NCI-H2107 treated with DMSO at 0.1 percent for 48 hours (cell line): ENCODE measurements around the gene SLC17A9.

Source experiments
- DNase-seq: peaks from one replicate; lab custom pipeline; 2025; ENCODE audit not compliant: unreplicated experiment; lab: John Stamatoyannopoulos, UW

The SLC17A9 gene

GRCh38 chr20:62952373-62952967 is at the start of gene SLC17A9:
SLC17A9 (plus strand) TSS chr20:62952709; CDS start chr20:62952831, 122 bp downstream.
- DNase-seq: no peak

GRCh38 chr20:62902926-62903615 is 49.4 kb upstream of the SLC17A9 start:
- DNase-seq: no peak

GRCh38 chr20:62905536-62906117 is 46.9 kb upstream of the SLC17A9 start:
- no peak for DNase-seq

- DNase-seq: no peak
Observed at GRCh38 chr20:62906209-62906608, 46.3 kb upstream of the SLC17A9 start.

- no peak for DNase-seq
Observed at GRCh38 chr20:62906647-62907375, 45.7 kb upstream of the SLC17A9 start.

GRCh38 chr20:62907384-62908317 is 44.9 kb upstream of the SLC17A9 start:
- no peak for DNase-seq

- DNase-seq: peak; percentile 93
Observed at GRCh38 chr20:62908971-62909791, 43.3 kb upstream of the SLC17A9 start.

- no peak for DNase-seq
Observed at GRCh38 chr20:62910217-62910766, 42.2 kb upstream of the SLC17A9 start.

GRCh38 chr20:62910777-62911497 is 41.6 kb upstream of the SLC17A9 start:
- no peak for DNase-seq

- no peak for DNase-seq
Observed at GRCh38 chr20:62911701-62912280, 40.7 kb upstream of the SLC17A9 start.

GRCh38 chr20:62913043-62913630 is 39.4 kb upstream of the SLC17A9 start:
- DNase-seq: no peak

GRCh38 chr20:62914436-62914835 is 38.1 kb upstream of the SLC17A9 start:
- DNase-seq: no peak

- peak; percentile 36 for DNase-seq
Observed at GRCh38 chr20:62914970-62915457, 37.5 kb upstream of the SLC17A9 start.

- no peak for DNase-seq
Observed at GRCh38 chr20:62916703-62917476, 35.6 kb upstream of the SLC17A9 start.

- no peak for DNase-seq
Observed at GRCh38 chr20:62917720-62918119, 34.8 kb upstream of the SLC17A9 start.

GRCh38 chr20:62918147-62918546 is 34.4 kb upstream of the SLC17A9 start:
- DNase-seq: no peak

GRCh38 chr20:62918831-62919230 is 33.7 kb upstream of the SLC17A9 start:
- no peak for DNase-seq
